Amniotic stem cell (primary cell): ENCODE data around the gene ZNF335.
"Not testable (repeated sequence)": the region's sequence is repeated elsewhere in the genome, so short reads cannot be mapped to it uniquely, and the experiment has no call there.

Experiments used
- DNase-seq: peaks from one replicate; lab custom pipeline; 2025; lab: John Stamatoyannopoulos, UW

ZNF335 gene

DNA sequence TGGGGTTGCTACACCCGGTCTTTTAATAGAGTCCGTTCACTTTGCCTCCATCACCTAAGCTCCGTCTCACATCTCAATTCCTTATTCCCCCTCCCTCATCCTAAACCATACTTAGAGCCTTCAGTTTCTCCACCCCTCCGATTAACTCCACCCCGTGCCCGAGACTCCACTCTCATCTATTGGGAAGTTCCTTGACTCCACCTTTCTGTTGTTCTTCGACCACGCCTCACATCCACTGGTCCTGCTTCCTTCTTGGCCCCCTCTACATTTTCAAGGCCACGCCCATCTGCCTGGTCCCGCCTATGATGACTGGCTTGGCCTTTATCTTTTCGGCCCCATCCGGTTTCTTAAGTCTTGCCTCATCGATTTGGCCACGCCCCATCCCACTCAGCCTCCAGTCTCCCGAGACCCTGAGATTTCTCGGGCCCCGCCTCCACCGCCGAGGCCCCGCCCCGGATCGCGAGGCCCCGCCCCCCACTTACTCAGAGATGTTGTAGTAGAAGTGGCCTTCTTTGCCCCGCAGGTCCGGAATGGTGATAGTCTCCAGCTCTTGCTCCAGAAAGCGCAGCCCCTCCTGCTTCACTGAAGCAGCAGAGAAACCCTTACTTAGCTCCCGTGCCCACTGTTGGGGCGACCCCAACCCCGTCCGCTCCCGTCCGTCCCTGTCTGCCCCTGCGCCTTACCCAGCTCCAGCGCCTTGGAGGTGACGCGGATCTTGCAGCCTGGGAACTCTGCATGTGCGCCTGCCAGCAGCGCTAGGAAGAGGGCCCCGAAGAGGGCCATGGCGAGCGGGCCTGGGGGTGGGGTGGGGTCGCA is 61.1 kb downstream of the ZNF335 start:
- peak; percentile 86 for DNase-seq

DNA sequence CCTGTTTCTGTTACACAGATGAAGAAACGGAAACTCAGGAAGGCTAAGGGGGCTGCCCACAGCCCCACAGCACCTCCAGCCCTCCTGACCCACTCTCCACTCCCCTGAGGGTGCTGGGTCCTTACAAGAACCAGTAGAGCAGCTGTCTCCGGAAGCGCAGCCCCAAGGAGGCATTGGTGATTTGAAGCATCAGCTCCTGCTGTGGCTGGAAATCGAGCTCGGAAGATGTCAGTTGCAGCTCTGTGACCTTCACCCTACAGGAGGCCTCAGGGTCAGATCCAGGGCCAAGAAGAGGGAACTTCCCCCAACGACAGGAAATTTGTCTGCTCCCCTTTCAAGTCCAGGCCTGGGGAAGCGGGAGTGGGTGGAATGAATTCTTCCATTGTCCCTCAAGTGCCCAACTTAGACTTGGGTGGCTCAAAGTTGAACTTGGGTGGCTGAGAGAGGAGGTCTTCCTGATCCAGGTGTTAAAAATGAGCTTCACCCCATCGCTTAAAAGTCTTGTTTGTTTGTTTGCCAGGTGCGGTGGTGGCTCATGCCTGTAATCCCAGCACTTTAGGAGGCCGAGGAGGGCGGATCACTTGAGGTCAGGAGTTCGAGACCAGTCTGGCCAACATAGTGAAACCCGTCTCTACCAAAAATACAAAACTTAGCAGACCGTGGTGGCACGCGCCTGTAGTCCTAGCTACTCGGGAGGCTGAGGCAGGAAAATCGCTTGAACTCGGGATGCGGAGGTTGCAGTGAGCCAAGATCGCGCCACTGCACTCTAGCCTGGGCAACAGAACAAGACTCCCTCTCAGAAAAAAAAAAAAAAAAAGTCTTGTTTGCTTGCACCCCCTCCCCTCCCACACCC is 62.0 kb downstream of the ZNF335 start:
- DNase-seq = no peak

DNA sequence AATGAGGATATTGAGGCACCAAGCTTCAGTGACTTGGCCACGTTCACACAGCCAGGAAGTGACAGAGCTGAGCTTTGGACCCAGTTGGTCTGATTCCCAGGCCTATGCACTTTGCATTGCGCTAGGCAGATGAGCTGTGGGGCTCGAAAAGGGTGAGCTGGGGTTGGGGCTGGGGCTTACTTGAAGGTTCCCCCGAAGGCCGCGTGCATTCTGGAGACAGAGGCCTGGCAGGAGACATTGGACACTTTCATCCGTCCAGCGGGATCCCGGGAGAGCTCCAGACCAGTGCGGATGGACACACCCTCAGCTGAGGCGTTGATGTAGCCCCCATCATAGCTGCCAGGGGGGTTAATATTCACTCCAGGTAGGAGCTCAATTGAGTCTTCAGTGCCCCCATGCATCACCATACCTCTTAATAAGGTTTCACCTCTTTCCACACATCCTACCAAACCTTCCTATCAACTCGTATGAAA is 62.6 kb downstream of the ZNF335 start:
- DNase-seq = no peak

DNA sequence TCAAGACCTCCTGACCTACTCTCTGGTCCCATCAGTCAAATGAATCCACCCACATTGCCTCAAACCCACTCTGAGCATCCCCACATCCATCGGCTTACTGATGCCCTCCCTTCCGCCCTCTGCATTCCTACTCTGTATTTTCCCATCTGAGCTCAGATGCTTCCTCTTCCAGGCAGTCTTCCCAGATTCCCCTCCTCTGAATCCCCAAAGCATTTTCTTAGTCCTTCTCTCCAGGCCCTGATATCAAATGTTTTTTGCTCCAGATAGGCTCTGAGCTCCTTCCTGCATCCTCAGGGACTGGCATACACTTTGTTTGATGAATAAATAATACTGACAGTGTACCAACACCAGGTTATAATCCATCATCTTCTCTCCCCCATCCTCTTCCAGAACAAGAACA is 63.9 kb downstream of the ZNF335 start:
- no peak for DNase-seq

DNA sequence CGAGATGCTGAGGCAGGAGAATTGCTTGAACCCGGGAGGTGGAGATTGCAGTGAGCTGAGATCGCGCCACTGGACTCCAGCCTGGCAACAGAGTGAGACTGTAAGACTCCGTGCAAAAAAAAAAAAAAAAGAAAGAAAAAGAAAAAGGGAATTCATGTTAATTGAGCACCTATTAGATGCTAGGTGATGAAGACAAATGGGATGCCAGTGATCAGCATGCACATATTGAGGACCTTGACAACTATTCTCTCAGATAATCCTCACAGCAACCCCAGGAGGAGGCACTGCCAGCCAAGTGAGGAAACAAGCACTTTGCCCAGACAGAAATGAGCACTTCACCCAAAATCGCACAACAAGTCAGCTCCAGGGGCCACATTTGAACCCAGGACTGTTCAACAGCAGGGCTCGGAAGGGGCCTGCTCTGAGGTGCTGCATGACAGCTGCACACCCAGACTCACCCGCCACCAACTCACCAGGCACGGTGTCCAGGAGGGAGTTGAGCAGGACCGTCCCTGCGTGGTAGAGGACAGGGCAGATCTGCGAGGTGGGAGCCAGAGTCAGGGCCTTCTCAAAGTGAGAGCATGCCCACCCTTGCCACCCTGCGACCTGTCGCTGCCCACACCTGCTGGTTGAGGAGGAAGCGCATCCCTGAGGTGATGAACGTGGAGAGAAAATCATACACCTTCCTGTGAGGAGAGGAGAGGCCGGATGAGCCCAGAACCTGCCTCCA is 64.6 kb downstream of the ZNF335 start:
- DNase-seq = no peak

DNA sequence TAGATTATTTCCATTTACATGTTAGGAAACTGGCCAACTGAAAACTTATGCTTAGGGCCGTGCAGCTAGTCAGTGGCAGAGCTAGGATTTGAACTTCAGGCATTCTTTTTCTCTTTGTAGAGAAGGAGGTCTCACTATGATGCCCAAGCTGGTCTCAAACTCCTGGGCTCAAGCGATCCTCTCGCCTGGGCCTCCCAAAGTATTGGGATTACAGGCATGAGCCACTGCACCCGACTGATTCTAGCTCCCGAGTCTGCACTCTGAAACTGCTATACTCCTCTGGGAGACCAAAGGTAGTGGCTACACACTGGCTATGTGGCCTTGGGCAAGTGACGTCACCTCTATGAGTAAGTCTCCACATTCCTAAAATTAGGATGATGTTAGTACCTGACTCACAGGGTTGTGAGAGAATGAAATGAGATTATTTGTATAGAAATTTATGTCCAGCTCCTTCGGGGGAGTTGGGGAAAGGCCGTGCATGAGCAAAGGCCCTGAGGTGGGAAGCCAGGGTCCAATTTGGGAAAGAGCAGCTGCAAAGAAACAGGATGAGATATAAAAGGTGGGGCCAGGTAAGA is 66.4 kb downstream of the ZNF335 start:
- DNase-seq = peak; percentile 87

DNA sequence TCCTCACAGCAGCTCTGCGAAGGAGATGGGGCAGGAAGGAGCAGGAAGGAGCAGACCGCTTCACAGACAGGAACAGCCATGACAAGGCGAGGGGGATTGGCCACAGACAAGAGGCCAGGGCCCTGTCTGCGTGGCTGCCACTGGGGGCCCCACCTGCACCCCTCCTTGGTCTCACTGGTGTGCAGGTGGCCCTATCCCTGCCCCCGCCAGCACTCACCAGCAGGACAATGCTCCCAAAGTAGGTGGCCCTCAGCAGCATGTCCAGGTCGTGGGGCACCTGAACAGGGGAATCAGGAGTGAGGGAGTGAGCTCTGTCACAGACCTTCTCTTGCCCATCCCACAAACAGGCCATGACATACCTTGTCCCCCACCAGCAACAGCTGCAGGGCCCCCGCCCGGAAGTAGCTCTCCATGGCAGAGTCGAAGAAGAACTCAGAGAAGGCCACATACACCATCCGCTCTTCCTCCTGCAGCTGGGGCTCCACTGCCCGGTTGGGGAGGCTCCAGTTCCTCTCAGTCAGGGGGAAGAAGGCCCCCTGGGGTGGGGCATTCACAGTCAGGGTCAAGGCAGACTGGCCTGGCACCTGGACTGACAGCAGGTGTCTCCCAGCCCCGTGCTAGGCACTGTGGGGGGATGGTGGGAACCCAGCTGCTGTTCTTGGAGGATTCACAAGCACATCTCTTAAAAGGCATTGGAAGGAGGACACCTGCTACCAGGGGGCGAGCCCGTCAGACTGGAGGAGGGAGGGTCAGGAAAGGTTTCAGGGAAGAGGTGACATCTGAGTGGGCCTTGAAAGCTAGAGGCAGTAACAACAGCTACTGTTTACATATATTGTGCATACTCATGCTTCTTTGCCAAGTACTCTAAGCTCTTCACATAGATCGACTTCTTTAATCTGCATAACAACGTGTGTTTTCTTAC is 67.2 kb downstream of the ZNF335 start:
- no peak for DNase-seq

DNA sequence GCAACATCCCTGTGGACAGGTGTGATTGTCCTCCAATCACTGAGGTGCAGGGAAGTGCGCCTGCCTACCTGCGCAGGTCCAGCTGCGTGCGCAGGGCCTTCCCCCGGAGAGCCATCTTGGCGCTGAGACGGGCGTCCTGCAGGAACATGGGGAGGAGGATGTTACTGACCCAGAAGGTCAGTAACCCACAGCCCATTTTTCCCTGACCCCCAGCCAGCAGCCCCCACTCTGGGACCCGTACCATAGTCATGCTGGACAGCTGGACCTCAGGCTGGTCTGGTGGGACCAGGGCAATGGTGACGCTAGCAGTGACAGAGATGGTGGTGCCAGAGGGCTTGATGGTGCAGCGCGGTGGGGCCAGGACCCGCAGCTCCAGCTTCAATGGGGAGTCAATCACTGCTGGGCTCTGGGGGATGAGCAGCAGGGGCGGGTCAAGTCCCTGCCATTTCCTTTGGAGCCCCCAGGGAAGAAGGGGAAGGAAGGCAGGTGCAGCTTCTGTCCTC is 69.8 kb downstream of the ZNF335 start:
- no peak for DNase-seq

DNA sequence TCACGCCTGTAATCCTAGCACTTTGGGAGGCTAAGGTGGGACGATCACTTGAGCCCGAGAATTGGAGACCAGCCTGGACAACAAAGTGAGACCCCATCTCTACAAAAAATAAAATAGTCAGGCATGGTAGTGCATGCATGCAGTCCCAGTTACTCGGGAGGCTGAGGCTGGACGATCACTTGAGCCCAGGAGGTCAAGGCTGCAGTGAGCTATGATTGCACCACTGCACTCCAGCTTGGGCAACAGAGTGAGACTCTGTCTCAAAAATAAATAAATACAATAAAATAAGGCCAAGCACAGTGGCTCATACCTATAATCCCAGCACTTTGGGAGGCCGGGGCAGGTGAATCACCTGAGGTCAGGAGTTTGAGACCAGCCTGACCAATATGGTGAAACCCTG is 70.7 kb downstream of the ZNF335 start:
- not testable (repeated sequence) for DNase-seq

DNA sequence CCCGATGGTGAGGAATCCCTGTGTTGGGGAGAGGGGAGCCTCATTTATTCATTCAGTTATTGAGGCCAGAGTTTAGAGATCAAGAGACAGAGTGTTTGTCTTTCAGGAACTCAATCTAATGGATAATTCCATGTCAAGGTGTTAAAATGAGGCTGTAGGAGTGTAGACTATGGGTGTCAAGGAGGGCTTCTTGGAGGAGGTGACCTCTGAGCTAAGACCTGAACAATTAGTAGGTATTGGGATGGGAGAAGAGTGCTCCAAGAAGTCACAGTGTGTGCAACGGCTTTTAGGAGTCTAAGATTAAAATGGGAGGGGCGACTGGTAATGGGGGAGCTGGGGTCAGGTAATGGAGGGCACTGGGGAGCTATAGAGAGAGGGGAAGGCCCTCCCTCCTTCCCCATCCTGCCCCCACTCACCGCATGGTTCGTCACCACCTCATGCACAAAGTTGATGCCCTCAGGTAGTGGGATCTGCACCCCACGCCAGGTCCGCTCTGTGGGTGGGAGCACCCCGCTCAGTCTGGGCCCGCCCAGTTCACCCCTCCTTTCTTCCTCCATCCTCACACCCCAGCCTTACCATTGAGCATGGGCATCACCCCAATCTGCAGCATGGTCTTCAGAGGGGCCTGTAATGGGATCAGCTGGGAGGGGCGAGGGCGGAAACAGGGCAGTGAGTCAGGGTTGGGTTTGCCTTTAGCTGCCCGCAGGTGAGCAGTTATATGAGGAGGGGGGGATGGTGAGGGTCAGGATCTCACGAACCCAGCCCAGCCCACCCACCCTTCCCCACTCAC is 72.8 kb downstream of the ZNF335 start:
- no peak for DNase-seq
